Upper lobe of left lung (tissue), 6 donors: ENCODE results near the gene SFMBT1. TPM values are rescaled to one million over a fixed set of nuclear protein-coding genes. Genes with fewer than 3 reads are reported as not detected.
A peak's percentile ranks its signal among the peaks of the same experiment; 100 is the strongest.

Source experiments
- ATAC-seq, 2 donors: fragments of 200-7000 bp; cut with Tn5 transposase; one replicate each; pipeline ENCODE4 v1.9.1; 2022; ENCODE audit warnings: mild to moderate bottlenecking in 2 of 2, moderate library complexity in 2 of 2; ENCODE audit not compliant: low FRiP score in 2 of 2
- DNase-seq, 2 donors: peaks; one replicate each; pipeline ENCODE4 v3.0.0-alpha.2; 2019 to 2020
- H3K27ac ChIP-seq, 4 donors: fragments of 200-600 bp; sonication (generic); one replicate each; pipeline ENCODE4 v1.5.1; 2016 to 2019
- H3K27me3 ChIP-seq, 4 donors: fragments of 200-600 bp; sonication (generic); one replicate each; pipeline ENCODE4 v1.5.1; 2017 to 2019
- H3K36me3 ChIP-seq, 4 donors: fragments of 200-600 bp; sonication (generic); one replicate each; pipeline ENCODE4 v1.5.1; 2016 to 2019
- H3K4me1 ChIP-seq, 4 donors: fragments of 200-600 bp; sonication (generic); one replicate each; pipeline ENCODE4 v1.5.1; 2018 to 2019
- H3K4me3 ChIP-seq, 4 donors: fragments of 200-600 bp; sonication (generic); one replicate each; pipeline ENCODE4 v1.5.1; 2017 to 2019; ENCODE audit warnings: mild to moderate bottlenecking in 2 of 4, moderate library complexity in 1 of 4
- H3K9me3 ChIP-seq, 4 donors: fragments of 200-600 bp; sonication (generic); one replicate each; pipeline ENCODE4 v1.5.1; 2018 to 2019
- EP300 ChIP-seq, 4 donors: sonication (generic); formaldehyde crosslinking; IDR thresholded peaks; one replicate each; pipeline ENCODE4 v1.5.1; 2017; ENCODE audit warnings: antibody characterized with exemption in 4 of 4, control low read depth in 2 of 4
- POLR2A ChIP-seq, 4 donors: fragments of 450-650 bp; IDR thresholded peaks; one replicate each; pipeline ENCODE4 v1.5.1; 2016 to 2017; ENCODE audit warnings: antibody characterized with exemption in 4 of 4, mild to moderate bottlenecking in 2 of 4
- POLR2AphosphoS5 ChIP-seq, 2 donors: sonication (generic); formaldehyde crosslinking; IDR thresholded peaks; one replicate each; pipeline ENCODE4 v1.5.1; 2017; ENCODE audit warnings: antibody characterized with exemption in 2 of 2
- WGBS, 2 donors: methylation state at CpG; one replicate each; pipeline ENCODE4 v1.1.5; 2017 to 2018; 5-methylcytosine and 5-hydroxymethylcytosine counted together
- total RNA-seq, 6 donors: library from RNA; depleted of rRNA in 4 of 6; stranded (reverse); fragments of >200 nt in 4 of 6; gene quantifications; one replicate each; pipeline versions ENCODE4 v1.1.0 to v1.2.1, GENCODE V29; 2016 to 2021
- TF ChIP-seq, protein P1 (sequence below), 6 experiments: fragments of 450-650 bp in 4 of 6; fragments of 200-600 bp in 2 of 6; sonication (generic) in 2 of 6; IDR thresholded peaks; one replicate each; pipeline ENCODE4 v1.5.1; 2016 to 2019; ENCODE audit warnings: antibody characterized with exemption in 6 of 6
- donor health status: DM: no; HTN: no; CAD: no; lungs with moderate emphysema.
- donor health status: DM: no; HTN: yes; CAD: no; lungs with severe emphysema.

The SFMBT1 gene
- total RNA-seq, 6 donors from 2014 or later = 12.8 to 69.9 (median 32.9) TPM

GRCh38 chr3:52990637-52991036, 55.2 kb downstream of the SFMBT1 start:
- no peak overlapping the region for H3K4me3 ChIP-seq

GRCh38 chr3:52986938-52987337, 58.9 kb downstream of the SFMBT1 start:
- Histone ChIP-seq H3K36me3 (no peaks in the 10 kb centered on the region), H3K27ac (no peak overlapping the region), H3K9me3 (no peaks in the 10 kb centered on the region), H3K27me3 (no peaks in the 10 kb centered on the region), H3K4me1 (no peaks in the 10 kb centered on the region), H3K4me3 (no peak overlapping the region)
- TF ChIP-seq POLR2A (IDR thresholded peaks at IDR 0.05) (no peak), EP300 (IDR thresholded peaks at IDR 0.05) (no peak), POLR2AphosphoS5 (IDR thresholded peaks at IDR 0.05) (no peak)
- TF ChIP-seq, protein P1, sequence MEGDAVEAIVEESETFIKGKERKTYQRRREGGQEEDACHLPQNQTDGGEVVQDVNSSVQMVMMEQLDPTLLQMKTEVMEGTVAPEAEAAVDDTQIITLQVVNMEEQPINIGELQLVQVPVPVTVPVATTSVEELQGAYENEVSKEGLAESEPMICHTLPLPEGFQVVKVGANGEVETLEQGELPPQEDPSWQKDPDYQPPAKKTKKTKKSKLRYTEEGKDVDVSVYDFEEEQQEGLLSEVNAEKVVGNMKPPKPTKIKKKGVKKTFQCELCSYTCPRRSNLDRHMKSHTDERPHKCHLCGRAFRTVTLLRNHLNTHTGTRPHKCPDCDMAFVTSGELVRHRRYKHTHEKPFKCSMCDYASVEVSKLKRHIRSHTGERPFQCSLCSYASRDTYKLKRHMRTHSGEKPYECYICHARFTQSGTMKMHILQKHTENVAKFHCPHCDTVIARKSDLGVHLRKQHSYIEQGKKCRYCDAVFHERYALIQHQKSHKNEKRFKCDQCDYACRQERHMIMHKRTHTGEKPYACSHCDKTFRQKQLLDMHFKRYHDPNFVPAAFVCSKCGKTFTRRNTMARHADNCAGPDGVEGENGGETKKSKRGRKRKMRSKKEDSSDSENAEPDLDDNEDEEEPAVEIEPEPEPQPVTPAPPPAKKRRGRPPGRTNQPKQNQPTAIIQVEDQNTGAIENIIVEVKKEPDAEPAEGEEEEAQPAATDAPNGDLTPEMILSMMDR (IDR thresholded peaks at IDR 0.05) = no peak
- ATAC-seq (no peak), DNase-seq (no peak)
- WGBS, 2 donors = 44 to 66% methylated on average over 3 of the region's 3 CpGs

More at GRCh38 chr3:52990637-52991036, 55.2 kb downstream of the SFMBT1 start:
- DNase-seq (no peak), ATAC-seq (no peak)
- 74 to 76% methylated on average over 2 of the region's 2 CpGs for WGBS, 2 donors
- H3K36me3 ChIP-seq = no peaks in the 10 kb centered on the region
- TF ChIP-seq, protein P1 (IDR thresholded peaks at IDR 0.05) = no peak
- TF ChIP-seq EP300 (IDR thresholded peaks at IDR 0.05) (no peak), POLR2AphosphoS5 (IDR thresholded peaks at IDR 0.05) (no peak), POLR2A (IDR thresholded peaks at IDR 0.05) (no peak)
- H3K4me1 ChIP-seq = no peaks in the 10 kb centered on the region
- H3K27ac ChIP-seq = no peak overlapping the region
- H3K9me3 ChIP-seq = no peaks in the 10 kb centered on the region
- H3K27me3 ChIP-seq = no peaks in the 10 kb centered on the region

DNA sequence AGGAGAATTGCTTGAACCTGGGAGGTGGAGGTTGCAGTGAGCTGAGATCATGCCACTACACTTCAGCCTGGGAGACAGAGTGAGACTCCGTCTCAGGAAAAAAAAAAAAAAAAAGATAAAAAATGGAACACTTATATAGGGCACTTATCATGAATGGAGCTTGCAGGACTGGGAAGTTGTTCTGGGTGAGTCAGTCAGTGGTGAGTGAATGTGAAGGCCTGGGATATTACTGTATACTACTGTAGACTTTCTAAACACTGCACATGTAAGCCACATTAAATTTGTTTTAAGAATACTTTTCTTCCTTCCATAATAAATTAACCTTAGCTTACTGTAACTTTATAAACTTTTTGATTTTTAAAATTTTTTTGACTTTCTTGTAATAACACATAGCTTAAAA, 59.8 kb downstream of the SFMBT1 start:
- DNase-seq (no peak), ATAC-seq (no peak)
- WGBS, 2 donors = 70 to 78% methylated on average over 1 of the region's 1 CpG
- H3K36me3 ChIP-seq = no peaks in the 10 kb centered on the region
- TF ChIP-seq POLR2A (IDR thresholded peaks at IDR 0.05) (no peak), EP300 (IDR thresholded peaks at IDR 0.05) (no peak), POLR2AphosphoS5 (IDR thresholded peaks at IDR 0.05) (no peak)
- TF ChIP-seq, protein P1 (IDR thresholded peaks at IDR 0.05) = no peak
- H3K27ac ChIP-seq = no peak overlapping the region
- no peak overlapping the region for H3K4me3 ChIP-seq
- no peaks in the 10 kb centered on the region for H3K4me1 ChIP-seq
- H3K27me3 ChIP-seq = no peaks in the 10 kb centered on the region
- no peaks in the 10 kb centered on the region for H3K9me3 ChIP-seq

DNA sequence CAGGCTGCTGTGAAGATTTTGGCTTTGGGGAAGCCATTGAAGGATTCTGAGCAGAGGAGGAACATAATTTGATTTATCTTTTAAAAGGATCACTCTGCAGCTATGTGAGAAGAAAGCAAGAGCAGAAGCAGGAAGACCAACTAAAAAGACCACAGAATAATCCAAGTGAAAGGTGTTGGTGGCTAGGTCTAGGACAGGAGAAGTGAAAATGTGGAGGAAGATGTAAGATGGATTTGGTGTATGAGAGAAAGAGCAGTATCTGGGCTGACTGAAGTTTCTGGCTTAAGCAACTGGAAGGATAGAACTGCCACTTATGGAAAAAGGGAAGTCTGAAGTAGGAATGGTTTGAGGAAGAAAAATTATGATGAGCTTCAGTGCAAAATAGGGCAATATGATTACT, 62.0 kb downstream of the SFMBT1 start:
- Histone ChIP-seq H3K9me3 (no peaks in the 10 kb centered on the region), H3K27ac (peak overlapping the region in 1 of 4 donors; percentile 30), H3K36me3 (no peaks in the 10 kb centered on the region), H3K4me3 (no peak overlapping the region), H3K4me1 (peaks cover 0 to 3% (median 0%) of the 10 kb centered on the region in 4 donors), H3K27me3 (no peaks in the 10 kb centered on the region)
- ATAC-seq (peak in 1 of 2 donors; percentile 56), DNase-seq (no peak)
- TF ChIP-seq POLR2AphosphoS5 (IDR thresholded peaks at IDR 0.05) (no peak), POLR2A (IDR thresholded peaks at IDR 0.05) (no peak), EP300 (IDR thresholded peaks at IDR 0.05) (no peak)
- TF ChIP-seq, protein P1 (IDR thresholded peaks at IDR 0.05) = no peak

- Histone ChIP-seq H3K9me3 (no peaks in the 10 kb centered on the region), H3K4me1 (peaks cover 0 to 3% (median 0%) of the 10 kb centered on the region in 4 donors), H3K36me3 (no peaks in the 10 kb centered on the region), H3K27ac (peak overlapping the region in 1 of 4 donors; percentile 30), H3K27me3 (no peaks in the 10 kb centered on the region), H3K4me3 (no peak overlapping the region)
- peak in 1 of 2 donors; percentile 22 for DNase-seq
- peak in 1 of 2 donors; percentile 69 for ATAC-seq
- no peak for TF ChIP-seq EP300 (IDR thresholded peaks at IDR 0.05)
- TF ChIP-seq POLR2AphosphoS5 (IDR thresholded peaks at IDR 0.05) = no peak
- TF ChIP-seq, protein P1 (IDR thresholded peaks at IDR 0.05) = no peak
- TF ChIP-seq POLR2A (IDR thresholded peaks at IDR 0.05) = no peak
- 70 to 80% methylated on average over 5 of the region's 5 CpGs for WGBS, 2 donors
These were observed 62.5 kb downstream of the SFMBT1 start for GRCh38 chr3:52983336-52983807.
